HG03066 (cell line): ENCODE results near the gene PRR12.
"Not testable (repeated sequence)": the region's sequence is repeated elsewhere in the genome, so short reads cannot be mapped to it uniquely, and the experiment has no call there.

ENCODE experiments used
- ATAC-seq: cut with Tn5 transposase; IDR thresholded peaks from one replicate; pipeline ENCODE4 v1.9.1; 2021; ENCODE audit warnings: low read depth; ENCODE audit not compliant: unreplicated experiment

The PRR12 gene

GRCh38 chr19:49614096-49614833 lies 23.3 kb downstream of the PRR12 start:
- no peak for ATAC-seq

DNA sequence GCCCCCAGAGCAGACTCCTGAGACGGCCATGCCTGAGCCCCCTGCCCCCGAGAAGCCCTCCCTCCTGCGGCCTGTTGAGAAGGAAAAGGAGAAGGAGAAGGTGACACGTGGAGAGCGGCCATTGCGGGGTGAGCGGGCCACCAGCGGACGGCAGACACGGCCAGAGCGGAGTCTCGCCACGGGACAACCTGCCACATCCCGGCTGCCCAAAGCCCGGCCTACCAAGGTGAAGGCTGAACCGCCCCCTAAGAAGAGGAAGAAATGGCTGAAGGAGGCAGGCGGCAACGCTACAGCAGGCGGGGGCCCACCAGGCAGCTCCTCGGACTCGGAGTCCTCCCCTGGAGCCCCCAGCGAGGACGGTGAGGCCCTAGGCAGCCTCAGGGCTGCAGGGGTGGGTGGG lies 24.9 kb downstream of the PRR12 start:
- no peak for ATAC-seq

DNA sequence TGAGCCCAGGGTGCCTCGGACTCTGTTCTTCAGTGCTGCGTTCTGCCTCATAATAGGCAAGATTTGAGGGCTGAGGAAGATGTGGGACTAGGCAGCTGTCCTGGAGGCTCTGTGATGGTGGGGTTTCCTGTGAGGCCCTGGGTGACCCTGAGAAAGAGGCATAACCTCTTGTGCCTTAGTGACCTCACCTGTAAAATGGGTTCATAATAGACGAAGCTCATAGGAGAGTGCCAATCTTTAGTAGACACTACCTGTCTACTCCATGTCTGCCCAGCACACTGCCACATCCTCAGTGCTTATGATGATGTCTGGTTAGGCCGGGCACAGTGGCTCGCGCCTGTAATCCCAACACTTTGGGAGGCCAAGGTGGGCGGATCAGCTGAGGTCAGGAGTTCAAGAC lies 25.6 kb downstream of the PRR12 start:
- no peak for ATAC-seq

DNA sequence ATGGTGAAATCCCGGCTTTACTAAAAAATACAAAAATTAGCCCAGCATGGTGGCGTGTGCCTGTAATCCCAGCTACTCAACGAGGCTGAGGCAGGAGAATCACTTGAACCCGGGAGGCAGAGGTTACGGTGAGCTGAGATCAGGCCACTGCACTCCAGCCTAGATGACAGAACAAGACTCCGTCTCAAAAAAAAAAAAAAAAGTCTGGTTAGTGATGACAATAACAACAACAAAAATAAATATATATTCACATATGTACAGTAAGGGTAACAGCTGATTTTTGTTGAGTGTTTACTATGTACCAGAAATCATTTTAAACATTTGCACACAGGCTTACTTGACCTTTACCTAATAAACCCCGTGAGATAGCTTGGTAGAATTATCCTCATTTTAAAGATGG lies 26.0 kb downstream of the PRR12 start:
- ATAC-seq = no peak

GRCh38 chr19:49617860-49618259 lies 26.9 kb downstream of the PRR12 start:
- ATAC-seq = not testable (repeated sequence)

GRCh38 chr19:49624967-49625910 lies 34.3 kb downstream of the PRR12 start:
- ATAC-seq = no peak

GRCh38 chr19:49626226-49626625 lies 35.2 kb downstream of the PRR12 start:
- no peak for ATAC-seq

- no peak for ATAC-seq
Observed at GRCh38 chr19:49629659-49630058, 38.7 kb downstream of the PRR12 start.

GRCh38 chr19:49631014-49631588 lies 40.1 kb downstream of the PRR12 start:
- no peak for ATAC-seq

GRCh38 chr19:49631610-49632192 lies 40.7 kb downstream of the PRR12 start:
- ATAC-seq = no peak

- no peak for ATAC-seq
Observed at GRCh38 chr19:49632576-49632975, 41.6 kb downstream of the PRR12 start.

- ATAC-seq = not testable (repeated sequence)
Observed at GRCh38 chr19:49633273-49633672, 42.3 kb downstream of the PRR12 start.

GRCh38 chr19:49635530-49636232 lies 44.7 kb downstream of the PRR12 start:
- no peak for ATAC-seq

DNA sequence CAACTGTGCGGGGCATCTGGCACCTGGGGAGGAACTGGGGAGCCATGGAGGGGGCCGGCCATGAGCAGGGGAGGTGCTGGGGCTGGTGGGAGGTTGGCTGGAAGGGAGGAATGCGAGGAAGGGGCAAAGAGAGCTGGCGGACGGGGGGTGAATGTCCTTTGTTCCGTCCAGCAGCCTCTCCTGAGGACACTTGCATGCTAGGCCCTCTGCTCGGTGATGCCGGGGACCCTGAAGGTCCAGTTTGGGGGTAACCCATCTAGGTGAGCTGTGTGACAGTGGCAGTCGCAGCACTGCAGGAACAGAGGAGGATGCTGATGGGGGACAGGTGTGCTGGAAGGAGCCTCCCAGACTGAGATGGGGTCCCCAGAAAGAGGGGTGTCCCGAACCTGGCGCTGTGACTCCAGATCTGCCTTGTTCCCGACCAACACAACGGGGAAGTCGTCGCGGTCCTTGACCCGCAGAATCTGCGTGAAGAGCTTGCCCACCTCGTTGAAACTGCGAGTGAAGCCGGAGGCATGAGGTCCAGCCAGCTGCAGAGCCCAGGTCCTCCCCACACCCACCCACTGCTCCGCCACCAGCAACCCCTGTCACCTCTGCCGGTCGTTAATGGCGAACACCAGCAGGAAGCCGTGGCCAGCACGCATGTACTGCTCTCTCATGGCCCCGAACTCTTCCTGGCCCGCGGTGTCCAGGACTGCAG lies 45.4 kb downstream of the PRR12 start:
- ATAC-seq = no peak

- ATAC-seq = no peak
Observed at GRCh38 chr19:49637821-49638738, 47.1 kb downstream of the PRR12 start.

- ATAC-seq = no peak
Observed at GRCh38 chr19:49639401-49640112, 48.6 kb downstream of the PRR12 start.

DNA sequence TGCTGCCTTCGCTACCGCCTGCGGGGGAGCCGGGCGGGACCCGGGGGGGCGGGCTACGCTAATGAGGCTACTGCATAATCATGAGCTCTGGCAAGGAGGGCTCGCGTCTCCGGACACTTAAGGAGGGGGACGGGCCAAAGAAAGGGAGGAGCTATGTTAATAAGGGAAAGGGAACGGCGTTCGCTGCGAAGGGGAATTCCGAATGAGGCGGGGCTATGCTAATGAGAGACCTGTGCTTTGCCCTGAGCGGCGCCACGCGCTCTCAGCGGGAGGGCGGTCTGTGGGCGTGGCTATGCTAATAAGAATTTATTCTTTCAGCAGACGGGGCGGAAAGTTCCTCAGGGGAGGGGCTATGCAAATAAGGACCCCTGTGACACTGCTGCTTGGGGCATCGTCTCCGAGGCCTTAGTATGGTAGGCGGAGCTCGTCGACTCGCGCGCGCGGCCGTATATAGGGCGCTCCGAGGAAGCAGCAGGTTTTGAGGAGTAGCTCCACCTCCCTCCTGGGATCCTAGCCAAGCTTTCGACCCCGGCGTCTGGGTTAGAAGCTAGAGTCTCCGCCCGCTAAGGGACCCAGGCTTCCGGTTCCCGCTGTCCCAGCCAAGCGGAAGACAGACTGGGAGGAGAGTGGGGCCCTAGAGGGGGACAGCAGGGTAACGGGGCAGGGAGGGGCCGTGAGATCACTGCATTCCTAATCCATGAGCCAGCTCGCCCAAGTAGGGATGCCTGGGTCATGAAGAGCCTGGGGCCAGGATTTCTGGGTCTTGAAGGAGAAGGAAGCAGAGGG lies 49.3 kb downstream of the PRR12 start, which contains the start of gene RRAS:
Gene RRAS (minus strand): TSS at position 31 of the 786 bp plus-strand sequence. CDS start 45 bp downstream, outside the sequence.
- peak; percentile 64 for ATAC-seq
